A549 (cell line): ENCODE measurements around the gene RYR3. TPM values are rescaled to one million over a fixed set of nuclear protein-coding genes. Genes with fewer than 3 reads are reported as not detected.

ENCODE experiments used
- ATAC-seq, 2 experiments: fragments of 200-7000 bp in 1 of 2; fragments of >200 bp in 1 of 2; cut with Nextera tagmentation in 1 of 2; cut with Tn5 transposase in 1 of 2; 3 replicates each; pipeline versions ENCODE4 v1.8.0 to v1.9.1; 2018 to 2020; ENCODE audit warnings: mild to moderate bottlenecking in 1 of 2, moderate library complexity in 1 of 2
- CTCF ChIA-PET: fragments of 300-600 bp; sonication (Branson Sonifier 250); formaldehyde crosslinking; extraction: SDS; loops from one replicate; lab custom pipeline; 2021; ENCODE audit warnings: antibody characterized with exemption, inconsistent platforms; lab: Yijun Ruan, JAX
- POLR2A ChIA-PET: fragments of 350-600 bp; formaldehyde crosslinking; extraction: SDS; loops from one replicate; lab custom pipeline; 2021; ENCODE audit warnings: antibody characterized with exemption, inconsistent platforms; lab: Yijun Ruan, JAX
- DNase-seq, 2 experiments: peaks; one replicate each; pipeline versions ENCODE4 v3.0.0 to v3.0.0-alpha.2; 2011 to 2016; ENCODE audit warnings: low read depth in 1 of 2, low spot score in 1 of 2
- FAIRE-seq: peaks from 2 replicates; lab custom pipeline; 2011; peaks lifted over from hg19 to GRCh38; lab: Jason Lieb, UNC
- H3K27ac ChIP-seq, 2 experiments: fragments of >200 bp; sonication (Bioruptor Twin); formaldehyde crosslinking; 3 replicates each; pipeline ENCODE4 v1.5.1; 2016 to 2017
- H3K4me1 ChIP-seq: fragments of >200 bp; sonication (Bioruptor Twin); formaldehyde crosslinking; 3 replicates; pipeline ENCODE4 v1.6.1; 2016
- H3K4me2 ChIP-seq: fragments of >200 bp; sonication (Bioruptor Twin); formaldehyde crosslinking; 3 replicates; pipeline ENCODE4 v1.6.1; 2016
- H3K4me3 ChIP-seq: fragments of >200 bp; sonication (Bioruptor Twin); formaldehyde crosslinking; 3 replicates; pipeline ENCODE4 v1.5.1; 2016
- H3K9me3 ChIP-seq: fragments of >200 bp; sonication (Bioruptor Twin); formaldehyde crosslinking; 3 replicates; pipeline ENCODE4 v1.6.1; 2016
- ATOH8 ChIP-seq: fragments of 250-450 bp; sonication (Bioruptor Pico); IDR thresholded peaks from 2 replicates; pipeline ENCODE4 v1.5.0; 2020; ENCODE audit warnings: low read depth, mild to moderate bottlenecking, moderate library complexity
- CHD2 ChIP-seq: fragments of 150-350 bp; IDR thresholded peaks from 2 replicates; pipeline ENCODE4 v1.6.1; 2014; ENCODE audit warnings: low read length; ENCODE audit not compliant: partially characterized antibody
- EHMT2 ChIP-seq: fragments of 200-600 bp; sonication (generic); IDR thresholded peaks from 2 replicates; pipeline ENCODE4 v1.6.1; 2016; ENCODE audit warnings: antibody characterized with exemption, low read depth, mild to moderate bottlenecking, moderate library complexity
- EP300 ChIP-seq, 2 experiments: fragments of >200 bp; sonication (Bioruptor Twin); formaldehyde crosslinking; IDR thresholded peaks; 2 replicates in 1 of 2; 3 replicates in 1 of 2; pipeline ENCODE4 v1.6.1; 2016 to 2017
- ESRRA ChIP-seq: fragments of 150-350 bp; IDR thresholded peaks from 2 replicates; pipeline ENCODE4 v1.6.1; 2014; ENCODE audit warnings: mild to moderate bottlenecking, low read length, borderline replicate concordance
- FOSB ChIP-seq: fragments of 250-450 bp; sonication (Bioruptor Pico); IDR thresholded peaks from 2 replicates; pipeline ENCODE4 v1.5.0; 2020; ENCODE audit warnings: mild to moderate bottlenecking, moderate library complexity
- FOSL2 ChIP-seq, 2 experiments: fragments of 450-650 bp in 1 of 2; fragments of >200 bp in 1 of 2; sonication (Bioruptor Twin) in 1 of 2; formaldehyde crosslinking; IDR thresholded peaks; 2 replicates each; pipeline versions ENCODE4 v1.5.0 to v1.6.1; 2016 to 2020; ENCODE audit warnings: mild to moderate bottlenecking in 1 of 2, moderate library complexity in 1 of 2
- FOXS1 ChIP-seq: fragments of 250-450 bp; sonication (Bioruptor Pico); IDR thresholded peaks from 2 replicates; pipeline ENCODE4 v1.5.0; 2020; ENCODE audit warnings: mild to moderate bottlenecking, moderate library complexity
- HEYL ChIP-seq: fragments of 250-450 bp; sonication (Bioruptor Pico); IDR thresholded peaks from 2 replicates; pipeline ENCODE4 v1.8.0; 2021; ENCODE audit warnings: mild to moderate bottlenecking, moderate library complexity
- HOXB13 ChIP-seq: fragments of 250-450 bp; sonication (Bioruptor Pico); IDR thresholded peaks from 2 replicates; pipeline ENCODE4 v1.5.0; 2020; ENCODE audit warnings: low read depth, mild to moderate bottlenecking, moderate library complexity
- MAFK ChIP-seq: fragments of 450-650 bp; IDR thresholded peaks from 2 replicates; pipeline ENCODE4 v1.6.1; 2014; ENCODE audit not compliant: partially characterized antibody
- POLR2AphosphoS2 ChIP-seq: conservative IDR thresholded peaks from 2 replicates; pipeline ENCODE4 v1.6.1; 2012; ENCODE audit warnings: low read length, improper control_type of control experiment, inconsistent platforms
- REST ChIP-seq: fragments of 200-600 bp; sonication (generic); IDR thresholded peaks from 2 replicates; pipeline ENCODE4 v1.6.1; 2016; ENCODE audit warnings: antibody characterized with exemption, mild to moderate bottlenecking, moderate library complexity
- RFX5 ChIP-seq: fragments of 450-650 bp; IDR thresholded peaks from 2 replicates; pipeline ENCODE4 v1.7.1; 2014; ENCODE audit warnings: antibody characterized with exemption, mild to moderate bottlenecking, moderate library complexity
- RNF2 ChIP-seq: fragments of 200-600 bp; sonication (generic); IDR thresholded peaks from 2 replicates; pipeline ENCODE4 v1.6.1; 2016; ENCODE audit warnings: low read depth, mild to moderate bottlenecking, antibody characterized with exemption, moderate library complexity, borderline replicate concordance
- SMC3 ChIP-seq: fragments of >200 bp; sonication (Bioruptor Twin); formaldehyde crosslinking; IDR thresholded peaks from 3 replicates; pipeline ENCODE4 v1.6.1; 2018; ENCODE audit warnings: inconsistent platforms
- ZC3H11A ChIP-seq: fragments of 450-650 bp; IDR thresholded peaks from 2 replicates; pipeline ENCODE4 v1.6.1; 2014; ENCODE audit warnings: antibody characterized with exemption, mild to moderate bottlenecking
- ZNF302 ChIP-seq: fragments of 250-450 bp; sonication (Bioruptor Pico); IDR thresholded peaks from 2 replicates; pipeline ENCODE4 v1.9.0; 2021; ENCODE audit warnings: inconsistent platforms, mild to moderate bottlenecking, moderate library complexity
- WGBS: methylation state at CpG from one replicate; pipeline ENCODE4 v1.1.6; 2017; ENCODE audit errors: missing lambda C conversion rate; 5-methylcytosine and 5-hydroxymethylcytosine counted together
- polyA plus RNA-seq, 4 experiments: library from polyadenylated mRNA; depleted of rRNA in 3 of 4; stranded (reverse); fragments of >200 nt; fragmentation: RNase III in 1 of 4; extraction: RNeasy Plus Mini Kit Qiagen cat#74134 plus additional on column Dnase treatment in 1 of 4; gene quantifications; 2 replicates in 3 of 4; 3 replicates in 1 of 4; pipeline ENCODE4 v1.2.3, GENCODE V29; 2011 to 2017
- TF ChIP-seq, protein P1 (sequence below): IDR thresholded peaks from 2 replicates; pipeline ENCODE4 v1.6.1; 2012

The RYR3 gene
- polyA plus RNA-seq, 2 of the 4 experiments (the other 2 are of a cell fraction): 0.03 TPM; not detected in 1

DNA sequence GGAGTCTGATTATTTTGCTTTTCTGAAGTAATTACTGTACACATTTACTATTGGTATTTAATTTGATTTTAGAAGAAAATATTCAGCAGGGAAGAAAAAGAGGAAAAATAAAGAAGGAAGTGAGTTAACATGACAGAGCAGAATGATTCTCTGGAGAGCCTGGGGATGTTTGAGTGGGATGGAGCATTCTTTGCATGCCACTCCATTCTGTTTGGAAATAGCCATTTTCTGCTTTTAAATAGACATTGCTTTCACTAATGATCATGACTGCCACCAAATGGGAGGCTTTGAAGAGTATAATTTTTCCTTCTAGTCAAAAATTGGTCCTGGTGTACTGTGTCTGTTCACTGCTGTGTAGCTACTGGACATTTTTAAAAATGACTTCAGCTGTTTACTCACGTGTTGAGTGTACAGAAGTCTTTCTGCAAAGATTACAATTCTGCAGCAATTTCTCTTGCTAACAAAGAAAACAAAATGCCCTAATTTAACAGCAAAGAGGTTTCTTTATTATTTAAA is 196.1 kb downstream of the RYR3 start:
- no peak for ATAC-seq
- H3K4me1 ChIP-seq: no peaks in the 10 kb centered on the region
- 0% methylated on average over 1 of the region's 1 CpG for WGBS
- no peak for TF ChIP-seq RFX5
- no peak for TF ChIP-seq ATOH8
- no peak for TF ChIP-seq FOXS1 (CRISPR knock-in tag)
- no peak for TF ChIP-seq ZNF302 (CRISPR knock-in tag)
- no peak for TF ChIP-seq HEYL
- TF ChIP-seq REST: no peak
- TF ChIP-seq, protein P1, sequence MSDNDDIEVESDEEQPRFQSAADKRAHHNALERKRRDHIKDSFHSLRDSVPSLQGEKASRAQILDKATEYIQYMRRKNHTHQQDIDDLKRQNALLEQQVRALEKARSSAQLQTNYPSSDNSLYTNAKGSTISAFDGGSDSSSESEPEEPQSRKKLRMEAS: no peak
- no peak for TF ChIP-seq FOSB
- TF ChIP-seq CHD2: no peak
- H3K27ac ChIP-seq: no peak overlapping the region
- CTCF ChIA-PET: no interaction called here
- no peaks in the 10 kb centered on the region for H3K9me3 ChIP-seq
- no peak for DNase-seq
- H3K4me3 ChIP-seq: no peak overlapping the region
- no peak for FAIRE-seq
- no peak overlapping the region for H3K4me2 ChIP-seq
- POLR2A ChIA-PET: no interaction called here

DNA sequence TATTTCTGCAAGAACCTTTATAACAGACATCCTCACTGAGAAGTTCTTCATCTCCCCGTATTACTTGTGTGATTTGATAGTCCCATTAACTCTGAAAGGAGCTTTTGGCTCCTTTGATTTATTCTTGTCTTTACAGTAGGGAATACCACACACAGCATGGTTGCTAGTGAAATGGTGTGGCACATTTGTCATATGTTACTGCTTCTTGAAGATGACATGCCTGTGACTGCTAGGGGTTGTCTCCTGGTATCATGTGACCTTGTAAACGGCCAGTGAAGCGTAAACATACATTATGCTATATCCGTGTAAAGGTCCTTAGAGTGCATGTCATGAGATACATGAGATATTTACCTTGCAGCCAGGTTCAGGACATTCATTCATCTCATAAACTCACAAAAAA is 197.9 kb downstream of the RYR3 start:
- H3K4me1 ChIP-seq: no peaks in the 10 kb centered on the region
- no peak overlapping the region for H3K27ac ChIP-seq
- ChIA-PET CTCF (no interaction called here), POLR2A (no interaction called here)
- ATAC-seq (no peak), DNase-seq (no peak), FAIRE-seq (peak; percentile 70)
- H3K4me3 ChIP-seq: no peak overlapping the region
- 1% methylated on average over 4 of the region's 4 CpGs for WGBS
- H3K9me3 ChIP-seq: no peaks in the 10 kb centered on the region
- H3K4me2 ChIP-seq: no peak overlapping the region
- no peak for TF ChIP-seq MAFK
- TF ChIP-seq ZC3H11A: no peak
- TF ChIP-seq EHMT2: no peak
- no peak for TF ChIP-seq EP300 (IDR thresholded peaks at IDR 0.05)
- TF ChIP-seq SMC3: no peak
- no peak for TF ChIP-seq HOXB13 (CRISPR knock-in tag)
- TF ChIP-seq ESRRA: no peak

DNA sequence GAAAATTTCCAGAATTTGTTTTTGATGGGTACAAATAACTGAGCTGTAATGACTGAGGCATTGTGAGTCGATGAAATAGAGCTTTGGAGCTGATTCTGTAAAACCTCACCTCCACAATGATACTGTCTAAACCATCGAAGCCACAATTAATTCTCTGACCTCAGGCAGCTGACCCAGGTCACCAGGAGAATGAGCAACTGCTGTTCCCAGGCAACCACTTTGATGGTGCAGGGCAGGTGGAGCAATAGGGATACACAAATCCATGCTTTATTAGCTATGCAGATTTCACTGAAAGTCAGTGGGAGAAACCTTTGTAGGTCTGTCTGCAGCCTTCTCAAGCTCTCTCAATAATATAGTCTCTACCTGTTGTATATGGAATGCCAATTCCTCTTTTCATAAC is 204.4 kb downstream of the RYR3 start:
- no peak overlapping the region for H3K4me2 ChIP-seq
- no peak for TF ChIP-seq POLR2AphosphoS2
- no peak for TF ChIP-seq RNF2
- no peak for TF ChIP-seq FOSL2 (IDR thresholded peaks at IDR 0.05)
- no peak for TF ChIP-seq FOSL2 (CRISPR knock-in tag; IDR thresholded peaks at IDR 0.05)
- ChIA-PET CTCF (interaction anchor here (0.7 to 0.8 kb wide), 3 partner anchors 9 to 149 kb away, joined by 3 read pairs; no protein-coding TSS in a partner anchor), POLR2A (no interaction called here)
- H3K4me1 ChIP-seq: no peaks in the 10 kb centered on the region
- no peaks in the 10 kb centered on the region for H3K9me3 ChIP-seq
- no peak overlapping the region for H3K27ac ChIP-seq
- DNase-seq (no peak), ATAC-seq (no peak), FAIRE-seq (no peak)
- no peak overlapping the region for H3K4me3 ChIP-seq
- WGBS: 2% methylated on average over 2 of the region's 2 CpGs
